Peyer's patch (tissue), 4 donors: ENCODE data around the gene LRSAM1.

ENCODE experiments used
- CTCF ChIP-seq, 6 experiments: fragments of 450-650 bp in 4 of 6; fragments of 200-600 bp in 2 of 6; sonication (generic) in 1 of 6; IDR thresholded peaks; one replicate each; pipeline ENCODE4 v1.5.1; 2017 to 2019; ENCODE audit warnings: antibody characterized with exemption in 6 of 6, mild to moderate bottlenecking in 3 of 6, moderate library complexity in 1 of 6
- POLR2A ChIP-seq, 2 donors: fragments of 450-650 bp; IDR thresholded peaks; one replicate each; pipeline ENCODE4 v1.5.1; 2017; ENCODE audit warnings: antibody characterized with exemption in 2 of 2, mild to moderate bottlenecking in 2 of 2, moderate library complexity in 2 of 2

GRCh38 chr9:127421057-127421456, 30.3 kb upstream of the LRSAM1 start:
- TF ChIP-seq POLR2A (IDR thresholded peaks at IDR 0.05): no peak
- TF ChIP-seq CTCF (IDR thresholded peaks at IDR 0.05): no peak
